NCI-H128 (cell line): ENCODE data around the gene LAPTM5.

Experiments
- DNase-seq: peaks from one replicate; lab custom pipeline; 2025; ENCODE audit not compliant: unreplicated experiment; lab: John Stamatoyannopoulos, UW

Gene LAPTM5

DNA sequence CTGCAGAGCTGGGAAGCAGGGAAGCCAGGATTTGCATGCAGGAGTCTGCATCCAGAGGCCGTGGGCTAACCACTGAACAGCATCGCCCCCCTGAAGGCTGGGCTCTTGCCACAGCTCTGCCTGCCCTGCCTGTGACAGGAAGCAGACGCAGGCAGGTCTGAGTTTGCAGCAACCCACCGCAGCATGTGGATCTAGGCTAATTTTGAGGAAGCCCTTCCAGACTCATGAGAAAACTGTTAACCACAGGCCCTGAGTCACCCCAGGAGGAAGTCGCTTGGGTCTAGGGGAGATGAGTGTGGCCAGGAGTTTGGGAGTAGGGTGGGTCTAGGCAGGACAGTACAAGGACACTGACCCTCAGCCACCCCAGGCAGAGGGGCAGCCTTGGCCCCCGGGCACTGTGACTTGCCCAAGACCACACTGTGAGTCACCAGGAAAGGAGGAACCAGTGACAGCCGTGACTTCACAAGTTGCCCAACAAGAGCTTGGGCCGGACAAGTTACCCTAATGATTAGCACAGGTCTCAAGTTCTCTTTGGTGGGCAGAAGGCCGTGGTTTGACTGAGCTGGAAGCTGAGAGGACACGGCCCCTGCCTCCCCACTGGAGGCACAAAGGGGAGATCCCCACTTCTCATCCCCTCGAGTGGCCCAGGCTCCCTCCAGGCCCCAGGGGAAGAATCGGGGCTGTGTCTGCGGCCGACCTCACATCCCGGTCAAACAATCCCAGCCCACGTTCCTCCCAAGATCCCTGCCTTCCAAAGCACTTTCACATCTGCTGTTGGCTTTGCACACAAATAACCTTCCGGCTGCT is 826 bp downstream of the LAPTM5 start:
- DNase-seq: no peak

- no peak for DNase-seq
These were observed 1.4 kb downstream of the LAPTM5 start for GRCh38 chr1:30756206-30756544.

DNA sequence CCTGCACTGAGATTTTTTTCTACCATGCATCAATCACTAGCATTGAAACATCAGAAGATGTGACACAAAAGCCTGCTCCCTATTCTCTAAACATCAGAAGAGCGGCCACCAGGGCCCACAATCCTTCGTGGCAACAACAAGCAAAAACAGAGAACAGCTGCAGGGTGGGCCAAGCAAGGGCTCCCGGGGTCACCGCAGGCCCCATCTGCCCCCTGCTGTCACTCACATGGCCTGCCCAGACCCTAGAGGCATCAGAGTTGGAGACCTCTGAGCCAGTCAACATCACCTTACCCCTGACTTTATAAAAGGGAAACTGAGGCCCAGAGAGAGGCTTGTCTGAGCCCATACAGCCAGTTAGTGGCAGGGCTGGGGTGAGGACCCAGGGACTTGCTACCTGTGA is 1.8 kb downstream of the LAPTM5 start:
- DNase-seq: no peak

DNA sequence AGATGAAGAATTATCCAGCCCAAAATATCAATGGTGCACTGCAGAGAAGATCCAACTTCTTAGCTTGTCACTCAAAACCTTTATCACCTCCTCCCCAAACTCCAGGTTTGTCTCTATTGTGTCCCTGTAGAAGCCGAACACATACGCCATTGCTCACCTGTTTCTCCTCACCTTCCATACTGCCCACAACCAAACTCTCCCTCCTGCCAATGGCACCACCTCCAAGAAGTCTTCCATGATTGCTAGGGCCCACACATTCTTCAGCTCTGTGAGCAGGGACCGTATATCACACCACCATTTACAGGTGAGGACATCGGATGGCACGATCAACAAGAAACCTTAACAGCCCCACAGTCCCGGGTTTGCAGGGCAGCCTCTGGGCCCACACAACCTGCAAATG is 2.2 kb downstream of the LAPTM5 start:
- DNase-seq: no peak

DNA sequence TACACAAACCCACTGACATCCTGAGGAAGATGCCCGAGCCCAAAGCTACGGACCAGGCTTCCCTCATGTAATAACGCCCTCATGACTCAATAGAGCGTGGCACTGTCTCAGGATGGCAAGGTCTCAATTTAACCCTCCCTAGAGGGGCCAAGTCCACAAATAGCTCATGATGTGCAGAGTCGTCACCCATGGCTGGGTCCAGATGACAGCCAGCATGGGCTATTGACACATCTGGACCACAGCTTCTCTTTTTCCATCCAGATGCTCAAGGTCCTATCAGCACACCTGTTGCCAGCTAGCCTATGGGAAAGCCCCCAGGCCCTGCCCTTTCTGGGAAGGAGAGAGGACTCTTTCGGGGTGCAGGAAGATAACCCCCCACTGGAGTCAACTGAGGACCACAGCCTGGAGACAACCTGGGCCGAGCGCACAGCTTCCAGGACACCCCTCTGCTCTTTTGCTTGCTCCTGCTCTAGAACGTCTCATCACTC is 2.8 kb downstream of the LAPTM5 start:
- no peak for DNase-seq

GRCh38 chr1:30753660-30754123 is 3.9 kb downstream of the LAPTM5 start:
- no peak for DNase-seq

DNA sequence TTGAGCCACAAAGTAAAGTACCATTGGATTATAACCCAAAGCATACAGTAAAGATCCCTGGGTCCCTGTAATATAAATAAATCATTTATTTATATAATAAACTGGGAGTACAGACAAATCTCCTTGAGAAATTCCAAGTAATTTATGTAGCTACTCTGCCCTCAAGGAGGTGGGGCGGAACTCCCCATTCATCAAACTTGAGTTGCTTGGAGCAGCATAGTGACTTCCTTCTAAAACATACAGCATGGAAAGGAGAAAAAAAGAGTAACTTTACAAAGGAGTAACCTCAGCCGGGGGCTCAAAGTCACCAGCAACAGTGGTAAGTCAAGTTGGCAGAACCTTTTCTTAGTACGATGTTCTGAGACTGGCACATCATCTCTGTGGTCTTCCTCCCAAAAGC is 4.5 kb downstream of the LAPTM5 start:
- DNase-seq: no peak

GRCh38 chr1:30752651-30752908 is 5.0 kb downstream of the LAPTM5 start:
- DNase-seq: no peak

DNA sequence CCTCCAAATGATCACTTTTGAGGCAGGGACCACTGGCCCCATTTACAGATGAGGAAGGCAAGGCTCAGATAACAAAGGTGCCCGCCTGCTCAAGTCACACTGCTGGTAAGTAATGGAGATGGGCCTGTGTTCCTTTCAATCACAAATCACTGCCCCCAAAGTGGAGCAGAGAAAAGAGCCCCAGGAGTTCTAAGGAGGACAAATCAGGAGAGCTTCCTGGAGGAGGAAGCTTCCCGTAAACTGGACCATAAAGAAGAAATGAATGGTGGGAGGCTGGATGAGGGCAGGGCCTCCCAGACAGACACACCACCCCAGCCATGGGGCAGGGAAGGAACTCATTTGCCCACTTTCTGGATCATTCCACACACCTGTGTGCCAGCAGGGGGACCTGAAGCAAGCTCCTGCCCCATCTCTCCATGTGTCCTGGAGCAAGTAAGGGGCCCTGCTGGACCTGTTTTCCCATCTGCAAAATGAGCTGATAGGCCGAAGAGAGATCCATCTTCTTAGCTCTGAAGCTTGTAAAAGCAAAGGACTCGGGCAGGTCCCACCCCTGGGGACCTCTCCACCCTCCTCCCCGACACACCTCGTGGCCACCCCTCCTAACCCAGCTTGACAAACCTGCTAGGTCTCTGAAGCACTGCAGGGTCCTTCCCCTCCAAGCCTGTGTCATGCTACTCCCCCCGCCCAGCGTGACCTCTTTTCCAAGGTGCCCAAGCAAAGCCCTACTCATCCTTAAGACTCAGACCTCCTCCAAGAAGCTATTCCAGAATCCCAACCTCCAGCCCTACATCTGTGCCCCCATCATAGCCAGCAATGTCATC is 5.5 kb downstream of the LAPTM5 start:
- no peak for DNase-seq

DNA sequence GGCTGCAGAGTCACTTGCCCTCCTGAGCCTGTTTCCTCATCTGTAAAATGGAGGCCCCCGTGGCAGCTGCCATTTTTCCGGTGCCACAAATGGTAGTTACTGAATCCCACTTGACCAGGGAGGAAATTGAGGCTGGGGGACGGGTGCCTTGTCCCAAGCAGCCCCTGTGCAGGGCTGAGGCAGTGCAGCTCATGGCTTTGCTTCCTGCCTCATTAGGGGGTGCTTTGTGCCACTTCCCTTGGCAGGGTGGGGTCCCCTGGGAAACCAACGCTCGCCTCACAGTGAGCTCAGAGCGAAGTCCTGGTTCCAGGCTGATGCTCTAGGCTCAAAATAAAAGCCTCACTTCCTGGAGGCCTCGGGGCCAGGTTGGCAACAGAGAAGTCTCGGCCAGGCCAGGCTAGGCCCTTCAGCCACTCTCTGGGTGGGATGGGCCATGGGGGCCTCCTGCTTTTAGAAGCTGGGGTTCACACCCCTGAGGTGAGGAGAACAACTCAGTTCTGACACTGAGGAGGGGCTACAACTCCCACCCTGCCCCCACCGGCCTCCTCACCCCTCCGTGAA is 6.8 kb downstream of the LAPTM5 start:
- no peak for DNase-seq

DNA sequence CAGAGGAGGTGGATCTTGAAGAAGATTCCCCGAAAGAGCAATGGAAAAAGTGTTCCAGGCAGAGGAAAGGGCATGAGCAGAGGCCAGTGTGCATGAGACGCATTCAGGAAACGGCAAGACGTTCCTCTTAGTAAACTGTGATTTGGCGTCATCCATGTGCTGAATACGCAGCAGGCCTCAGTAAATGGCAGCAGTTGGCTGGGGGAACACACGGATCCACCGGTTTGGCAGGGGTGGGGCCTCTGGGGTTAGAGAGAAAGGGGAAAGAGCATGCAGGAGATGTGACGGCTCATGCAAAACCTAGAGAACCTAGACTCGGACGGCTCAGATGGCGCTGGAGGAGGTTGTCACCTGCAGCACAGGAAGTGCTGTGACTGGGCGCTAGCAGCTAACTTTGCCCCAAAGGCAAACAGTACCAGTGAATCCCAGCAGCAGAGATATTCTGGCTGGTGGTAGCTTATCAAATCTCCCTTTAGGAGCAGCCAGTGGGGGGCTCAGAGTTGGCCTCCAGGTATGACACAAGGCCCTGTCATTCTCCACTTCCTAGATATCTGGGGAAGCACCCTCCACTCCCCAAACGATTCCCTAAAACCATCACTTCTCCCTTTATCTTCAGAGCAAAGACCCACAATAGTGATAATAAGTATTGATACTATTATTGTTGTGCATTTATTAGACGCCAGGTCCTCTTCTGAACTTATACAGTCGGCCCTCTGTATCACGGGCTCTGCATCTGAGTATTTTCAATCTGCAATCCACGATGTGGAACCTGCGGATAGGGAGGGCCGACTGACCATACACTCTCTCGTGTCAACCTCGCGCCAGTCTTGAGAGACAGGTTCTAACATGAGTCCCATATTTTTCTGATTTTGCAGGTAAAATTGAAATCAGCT is 7.6 kb downstream of the LAPTM5 start:
- DNase-seq: no peak

DNA sequence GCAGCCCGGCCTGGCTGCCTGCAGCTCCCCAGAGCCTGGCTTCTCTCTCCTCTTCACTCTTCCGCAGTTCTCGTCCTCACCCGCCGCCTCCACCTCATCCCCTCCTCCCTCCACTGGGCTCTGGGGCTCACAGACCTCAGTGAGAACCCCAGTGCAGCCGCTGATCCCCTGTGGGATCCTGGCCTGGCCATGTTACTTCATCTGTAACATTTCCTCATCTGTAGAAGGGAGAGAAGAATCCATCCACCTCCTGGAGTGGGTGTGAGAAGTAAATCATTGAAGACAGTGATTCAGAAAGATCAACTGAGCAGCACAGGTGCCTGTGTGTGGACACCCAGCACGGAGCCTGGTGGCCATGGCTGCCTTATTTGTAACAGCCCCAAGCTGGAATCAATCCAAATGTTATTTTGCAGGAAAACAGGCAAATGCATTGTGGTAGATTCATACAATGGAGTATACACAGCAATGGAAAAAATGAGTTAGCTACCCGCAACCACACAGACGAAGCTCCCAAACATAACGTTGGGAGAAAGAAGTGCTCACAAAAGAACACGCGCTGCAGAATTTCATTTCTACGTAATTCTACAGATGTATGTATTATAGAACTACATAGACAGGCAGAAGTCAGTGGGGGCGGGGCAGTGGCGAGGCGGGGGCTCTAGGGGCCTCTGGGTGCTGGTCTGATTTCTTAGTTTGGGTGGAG is 8.7 kb downstream of the LAPTM5 start:
- DNase-seq: no peak

DNA sequence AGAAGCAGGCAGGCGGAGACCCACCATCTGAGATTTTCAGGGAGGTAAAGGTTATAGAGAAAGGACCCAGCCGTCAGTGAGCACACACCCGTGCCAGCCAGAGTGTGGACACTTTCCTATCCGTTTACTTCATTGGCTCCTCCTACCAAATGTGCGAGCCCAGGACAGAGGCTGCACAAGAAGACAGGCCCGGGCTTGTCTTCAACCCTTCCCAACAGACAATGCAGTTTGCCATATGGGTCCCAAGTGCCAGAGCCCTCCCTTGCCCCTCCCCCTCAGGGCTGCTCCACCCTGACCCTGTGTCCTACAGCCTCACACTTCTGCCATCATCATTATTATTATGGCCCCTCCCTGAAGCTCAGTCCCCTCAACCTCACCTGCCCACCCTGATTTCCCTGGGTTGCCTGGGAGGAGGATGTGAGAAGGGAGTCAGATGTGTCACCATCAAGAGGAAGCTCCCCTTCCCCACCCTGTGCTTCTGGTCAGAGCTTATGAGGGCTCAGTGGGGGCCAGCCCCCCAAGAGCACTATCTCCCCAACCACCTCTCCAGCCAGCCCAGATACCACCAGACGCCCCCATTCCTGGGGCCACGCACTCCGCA is 9.4 kb downstream of the LAPTM5 start:
- DNase-seq: no peak

- DNase-seq: no peak
These were observed 10.3 kb downstream of the LAPTM5 start for GRCh38 chr1:30747033-30748008.

DNA sequence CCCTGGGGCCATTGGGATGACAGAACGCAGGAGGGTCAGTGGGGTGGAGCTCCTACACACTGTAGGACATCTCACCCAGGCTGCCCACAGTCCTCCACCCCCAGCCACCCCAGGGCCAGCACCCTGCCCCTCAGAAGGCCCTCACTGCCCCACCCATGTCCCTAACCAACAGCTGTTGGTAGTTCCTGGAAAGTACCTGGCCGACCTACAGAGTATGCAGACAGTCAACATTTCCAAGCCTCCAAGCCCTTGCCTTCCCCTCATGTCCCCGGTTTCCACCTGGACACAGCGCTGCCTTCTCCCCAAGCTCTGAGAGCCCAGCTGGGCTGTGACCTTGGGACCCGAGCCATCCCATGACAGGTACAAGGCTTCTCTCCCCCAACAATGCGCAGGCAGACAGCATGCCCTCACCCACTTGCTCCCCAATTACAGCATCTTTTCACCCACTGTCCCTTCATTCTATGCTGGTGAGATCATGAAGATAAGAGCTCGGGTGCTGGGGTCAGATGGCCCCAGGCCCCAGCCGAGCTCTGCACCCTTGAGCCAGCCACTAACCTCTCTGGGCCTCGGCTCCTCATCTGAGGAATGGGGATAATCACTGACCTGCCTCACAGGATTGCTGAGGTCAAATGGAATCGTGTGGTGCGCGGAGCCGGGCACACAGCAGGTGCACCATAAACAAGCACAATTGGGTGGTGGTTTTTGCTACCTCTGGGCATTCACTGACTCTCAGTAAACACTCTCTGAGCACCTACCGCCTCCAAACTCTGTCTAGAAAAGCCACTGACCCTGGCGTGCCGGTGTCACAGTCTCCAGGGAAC is 11.2 kb downstream of the LAPTM5 start:
- DNase-seq: no peak

DNA sequence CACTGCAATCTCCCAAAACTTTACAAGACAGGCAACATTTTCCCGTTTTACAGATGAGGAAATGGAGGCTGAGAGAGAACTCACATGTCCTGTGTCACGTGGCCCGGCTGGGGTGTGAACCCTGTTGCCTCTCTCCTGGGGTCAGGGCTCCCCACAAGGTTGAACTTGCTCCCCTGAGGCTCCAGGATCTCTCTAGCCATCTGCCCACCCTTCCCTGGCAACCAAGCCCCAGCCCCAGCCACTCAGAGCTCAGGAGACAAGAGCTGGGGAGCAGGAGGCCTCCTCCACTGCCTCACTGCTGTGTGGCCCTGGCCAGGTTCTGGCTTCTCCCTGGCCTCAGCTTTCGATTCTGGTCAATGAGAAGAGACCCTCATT is 11.8 kb downstream of the LAPTM5 start:
- no peak for DNase-seq

GRCh38 chr1:30745156-30745833 is 12.3 kb downstream of the LAPTM5 start:
- no peak for DNase-seq
